ENCODE results near the gene TOP3B. TPM values are rescaled to one million over a fixed set of nuclear protein-coding genes. Genes with fewer than 3 reads are reported as not detected.

Gene TOP3B
- total and polyA plus RNA-seq, 5 donors from 2014 or later, result 13.1 to 56.7 (median 15.3) TPM

DNA sequence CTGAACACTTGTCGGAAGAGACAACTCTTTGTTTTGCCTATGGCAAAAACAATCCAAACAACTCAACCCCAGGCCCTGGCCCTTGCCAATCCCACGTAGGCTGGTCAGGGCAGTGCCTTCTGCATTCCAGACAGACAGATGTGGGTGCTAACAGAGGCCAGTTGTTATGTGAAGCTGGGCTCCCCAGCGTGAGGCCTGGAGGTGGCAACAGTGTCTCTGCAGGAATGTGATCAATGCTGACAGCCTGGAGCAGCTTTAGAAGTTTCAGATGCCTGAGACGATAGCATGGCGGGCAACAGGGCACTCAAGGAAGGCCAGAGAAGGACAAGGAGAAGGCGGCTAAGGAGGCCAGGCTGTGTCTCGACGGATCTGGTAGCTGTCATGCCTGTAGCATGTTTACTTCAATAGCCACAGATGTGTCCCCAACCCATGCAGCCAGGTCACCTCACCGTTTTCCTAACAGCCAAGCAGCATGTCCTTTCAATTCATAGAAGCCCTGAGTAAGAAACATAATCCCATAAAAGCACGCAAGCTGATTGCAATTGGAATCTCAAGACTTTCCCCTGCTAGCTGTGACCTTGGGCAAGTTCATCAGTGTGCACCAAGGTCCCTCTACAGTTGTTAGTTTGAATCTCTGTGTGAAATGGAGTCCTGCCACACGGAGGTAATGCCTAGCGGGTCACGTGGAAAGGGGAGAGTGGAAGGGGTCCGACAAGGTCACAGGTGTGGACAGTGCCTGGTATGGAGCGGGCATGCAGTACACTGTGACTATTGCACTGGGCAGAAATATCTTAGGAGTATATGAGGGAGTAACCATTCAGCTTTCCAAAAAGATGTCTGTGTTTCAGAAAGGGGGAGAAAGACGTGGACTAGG is 15.7 kb downstream of the TOP3B start:
- Mint-ChIP-seq H3K27ac (peak overlapping the region in 1 of 3 donors; percentile 16), H3K27me3 (no peaks in the 10 kb centered on the region), H3K4me3 (no peak overlapping the region), H3K9me3 (no peaks in the 10 kb centered on the region), H3K4me1 (no peaks in the 10 kb centered on the region), H3K36me3 (peaks cover 34% of the 10 kb centered on the region)
- DNase-seq (no peak), ATAC-seq (ENCODE audit: low read depth in 2 of 2) (no peak)
- no peaks in the 10 kb centered on the region for H3K4me1 ChIP-seq (ENCODE audit: control insufficient read depth, insufficient read depth, low read length, poor library complexity, severe bottlenecking)
- H3K27me3 ChIP-seq (ENCODE audit: control insufficient read depth, insufficient read depth, low read length), result no peaks in the 10 kb centered on the region
- no peak overlapping the region for H3K4me3 ChIP-seq (ENCODE audit: low read depth, low read length)
- H3K9me3 ChIP-seq (ENCODE audit: control insufficient read depth in 2 of 2, low read length in 2 of 2), result no peaks in the 10 kb centered on the region
- no peak overlapping the region for H3K27ac ChIP-seq (ENCODE audit: insufficient read depth, low read length, poor library complexity, severe bottlenecking)
- peaks cover 84% of the 10 kb centered on the region for H3K36me3 ChIP-seq (ENCODE audit: control insufficient read depth, insufficient read depth, low read length)

- Histone ChIP-seq H3K36me3 (ENCODE audit: control insufficient read depth, insufficient read depth, low read length) (peaks cover 76% of the 10 kb centered on the region), H3K27ac (ENCODE audit: insufficient read depth, low read length, poor library complexity, severe bottlenecking) (no peak overlapping the region), H3K9me3 (ENCODE audit: control insufficient read depth in 2 of 2, low read length in 2 of 2) (no peaks in the 10 kb centered on the region), H3K4me1 (ENCODE audit: control insufficient read depth, insufficient read depth, low read length, poor library complexity, severe bottlenecking) (no peaks in the 10 kb centered on the region), H3K27me3 (ENCODE audit: control insufficient read depth, insufficient read depth, low read length) (no peaks in the 10 kb centered on the region), H3K4me3 (ENCODE audit: low read depth, low read length) (no peak overlapping the region)
- H3K27me3 Mint-ChIP-seq, result no peaks in the 10 kb centered on the region
- ATAC-seq (ENCODE audit: low read depth in 2 of 2), result no peak
- H3K4me3 Mint-ChIP-seq, result no peak overlapping the region
- peaks cover 34% of the 10 kb centered on the region for H3K36me3 Mint-ChIP-seq
- DNase-seq, result no peak
- H3K4me1 Mint-ChIP-seq, result no peaks in the 10 kb centered on the region
- H3K9me3 Mint-ChIP-seq, result no peaks in the 10 kb centered on the region
- H3K27ac Mint-ChIP-seq, result no peak overlapping the region
These were observed 16.8 kb downstream of the TOP3B start for GRCh38 chr22:21965762-21966288.

GRCh38 chr22:21964918-21965484 is 17.6 kb downstream of the TOP3B start:
- peaks cover 30% of the 10 kb centered on the region for H3K36me3 Mint-ChIP-seq
- H3K4me1 ChIP-seq (ENCODE audit: control insufficient read depth, insufficient read depth, low read length, poor library complexity, severe bottlenecking), result no peaks in the 10 kb centered on the region
- no peak for DNase-seq
- no peaks in the 10 kb centered on the region for H3K9me3 ChIP-seq (ENCODE audit: control insufficient read depth in 2 of 2, low read length in 2 of 2)
- H3K4me3 ChIP-seq (ENCODE audit: low read depth, low read length), result no peak overlapping the region
- H3K4me3 Mint-ChIP-seq, result no peak overlapping the region
- ATAC-seq (ENCODE audit: low read depth in 2 of 2), result no peak
- no peaks in the 10 kb centered on the region for H3K27me3 Mint-ChIP-seq
- no peaks in the 10 kb centered on the region for H3K27me3 ChIP-seq (ENCODE audit: control insufficient read depth, insufficient read depth, low read length)
- no peaks in the 10 kb centered on the region for H3K4me1 Mint-ChIP-seq
- no peak overlapping the region for H3K27ac Mint-ChIP-seq
- no peak overlapping the region for H3K27ac ChIP-seq (ENCODE audit: insufficient read depth, low read length, poor library complexity, severe bottlenecking)
- H3K9me3 Mint-ChIP-seq, result no peaks in the 10 kb centered on the region
- H3K36me3 ChIP-seq (ENCODE audit: control insufficient read depth, insufficient read depth, low read length), result peaks cover 69% of the 10 kb centered on the region

- no peaks in the 10 kb centered on the region for H3K4me1 Mint-ChIP-seq
- no peak overlapping the region for H3K27ac Mint-ChIP-seq
- no peak overlapping the region for H3K4me3 Mint-ChIP-seq
- peaks cover 34% of the 10 kb centered on the region for H3K36me3 Mint-ChIP-seq
- H3K27ac ChIP-seq (ENCODE audit: insufficient read depth, low read length, poor library complexity, severe bottlenecking), result no peak overlapping the region
- peaks cover 67% of the 10 kb centered on the region for H3K36me3 ChIP-seq (ENCODE audit: control insufficient read depth, insufficient read depth, low read length)
- H3K9me3 Mint-ChIP-seq, result no peaks in the 10 kb centered on the region
- H3K4me1 ChIP-seq (ENCODE audit: control insufficient read depth, insufficient read depth, low read length, poor library complexity, severe bottlenecking), result no peaks in the 10 kb centered on the region
- DNase-seq (no peak), ATAC-seq (ENCODE audit: low read depth in 2 of 2) (no peak)
- no peaks in the 10 kb centered on the region for H3K9me3 ChIP-seq (ENCODE audit: control insufficient read depth in 2 of 2, low read length in 2 of 2)
- no peak overlapping the region for H3K4me3 ChIP-seq (ENCODE audit: low read depth, low read length)
- H3K27me3 ChIP-seq (ENCODE audit: control insufficient read depth, insufficient read depth, low read length), result no peaks in the 10 kb centered on the region
- H3K27me3 Mint-ChIP-seq, result no peaks in the 10 kb centered on the region
These were observed 18.4 kb downstream of the TOP3B start for GRCh38 chr22:21964234-21964633.

GRCh38 chr22:21963790-21964211 is 18.8 kb downstream of the TOP3B start:
- Mint-ChIP-seq H3K36me3 (peaks cover 31% of the 10 kb centered on the region), H3K27ac (no peak overlapping the region), H3K4me3 (no peak overlapping the region), H3K4me1 (no peaks in the 10 kb centered on the region), H3K27me3 (no peaks in the 10 kb centered on the region), H3K9me3 (no peaks in the 10 kb centered on the region)
- no peak for DNase-seq
- no peak overlapping the region for H3K4me3 ChIP-seq (ENCODE audit: low read depth, low read length)
- ATAC-seq (ENCODE audit: low read depth in 2 of 2), result no peak
- H3K27ac ChIP-seq (ENCODE audit: insufficient read depth, low read length, poor library complexity, severe bottlenecking), result no peak overlapping the region
- H3K9me3 ChIP-seq (ENCODE audit: control insufficient read depth in 2 of 2, low read length in 2 of 2), result no peaks in the 10 kb centered on the region
- no peaks in the 10 kb centered on the region for H3K4me1 ChIP-seq (ENCODE audit: control insufficient read depth, insufficient read depth, low read length, poor library complexity, severe bottlenecking)
- peaks cover 65% of the 10 kb centered on the region for H3K36me3 ChIP-seq (ENCODE audit: control insufficient read depth, insufficient read depth, low read length)
- no peaks in the 10 kb centered on the region for H3K27me3 ChIP-seq (ENCODE audit: control insufficient read depth, insufficient read depth, low read length)

DNA sequence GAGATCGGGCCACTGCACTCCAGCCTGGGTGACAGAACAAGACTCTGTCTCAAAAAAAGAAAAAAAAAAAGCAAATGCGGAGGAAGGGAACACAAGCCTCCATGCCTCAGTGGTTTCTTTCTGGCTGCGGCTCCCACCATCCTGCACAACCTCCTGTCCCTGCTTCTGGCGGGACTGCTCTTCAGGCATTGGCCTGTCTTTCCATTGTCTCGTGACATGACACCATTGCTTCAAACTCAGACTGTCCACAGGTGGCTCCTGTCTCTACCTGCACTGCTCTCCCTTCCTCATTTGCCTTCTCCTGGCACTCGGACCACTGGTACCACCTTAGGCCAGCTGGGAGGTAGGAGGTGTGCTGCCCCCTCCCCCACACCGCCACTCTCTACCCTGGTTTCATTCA is 19.3 kb downstream of the TOP3B start:
- no peak overlapping the region for H3K27ac ChIP-seq (ENCODE audit: insufficient read depth, low read length, poor library complexity, severe bottlenecking)
- H3K9me3 ChIP-seq (ENCODE audit: control insufficient read depth in 2 of 2, low read length in 2 of 2), result no peaks in the 10 kb centered on the region
- peak overlapping the region in 1 of 4 donors; percentile 73 for H3K4me3 Mint-ChIP-seq
- no peaks in the 10 kb centered on the region for H3K4me1 ChIP-seq (ENCODE audit: control insufficient read depth, insufficient read depth, low read length, poor library complexity, severe bottlenecking)
- H3K4me3 ChIP-seq (ENCODE audit: low read depth, low read length), result no peak overlapping the region
- H3K27me3 ChIP-seq (ENCODE audit: control insufficient read depth, insufficient read depth, low read length), result no peaks in the 10 kb centered on the region
- ATAC-seq (ENCODE audit: low read depth in 2 of 2) (no peak), DNase-seq (no peak)
- H3K4me1 Mint-ChIP-seq, result no peaks in the 10 kb centered on the region
- peaks cover 26% of the 10 kb centered on the region for H3K36me3 Mint-ChIP-seq
- H3K36me3 ChIP-seq (ENCODE audit: control insufficient read depth, insufficient read depth, low read length), result peaks cover 65% of the 10 kb centered on the region
- no peaks in the 10 kb centered on the region for H3K9me3 Mint-ChIP-seq
- H3K27me3 Mint-ChIP-seq, result no peaks in the 10 kb centered on the region
- no peak overlapping the region for H3K27ac Mint-ChIP-seq

DNA sequence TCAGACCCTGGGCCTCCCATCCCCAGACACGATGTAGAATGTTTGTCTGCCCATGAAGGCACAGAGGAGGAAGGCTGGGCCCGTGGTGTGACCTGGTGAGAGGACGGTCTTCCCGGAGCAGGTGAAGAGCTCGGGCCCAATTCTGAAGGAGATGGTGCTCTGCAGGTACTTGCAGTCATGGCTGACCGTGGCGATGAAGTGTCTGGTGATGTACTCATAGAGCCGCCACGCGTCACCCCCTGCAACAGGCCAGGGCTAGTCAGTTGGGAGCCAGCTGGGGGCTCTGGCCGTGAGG is 20.0 kb downstream of the TOP3B start:
- Mint-ChIP-seq H3K36me3 (peaks cover 26% of the 10 kb centered on the region), H3K27me3 (no peaks in the 10 kb centered on the region), H3K4me3 (no peak overlapping the region), H3K4me1 (no peaks in the 10 kb centered on the region), H3K9me3 (no peaks in the 10 kb centered on the region), H3K27ac (no peak overlapping the region)
- Histone ChIP-seq H3K4me1 (ENCODE audit: control insufficient read depth, insufficient read depth, low read length, poor library complexity, severe bottlenecking) (no peaks in the 10 kb centered on the region), H3K4me3 (ENCODE audit: low read depth, low read length) (no peak overlapping the region), H3K36me3 (ENCODE audit: control insufficient read depth, insufficient read depth, low read length) (peaks cover 59% of the 10 kb centered on the region), H3K9me3 (ENCODE audit: control insufficient read depth in 2 of 2, low read length in 2 of 2) (no peaks in the 10 kb centered on the region), H3K27me3 (ENCODE audit: control insufficient read depth, insufficient read depth, low read length) (no peaks in the 10 kb centered on the region), H3K27ac (ENCODE audit: insufficient read depth, low read length, poor library complexity, severe bottlenecking) (no peak overlapping the region)
- DNase-seq (no peak), ATAC-seq (ENCODE audit: low read depth in 2 of 2) (no peak)
